SK-N-SH (cell line): ENCODE measurements around the gene LHX4. TPM values are rescaled to one million over a fixed set of nuclear protein-coding genes. Genes with fewer than 3 reads are reported as not detected.

ENCODE experiments used
- CTCF ChIA-PET: fragments of 300-600, 350-600 bp; formaldehyde crosslinking; extraction: SDS; loops from one replicate; lab custom pipeline; 2021; lab: Yijun Ruan, JAX
- POLR2A ChIA-PET: fragments of 350-600 bp; sonication (Branson Sonifier 250); formaldehyde crosslinking; extraction: SDS; loops from one replicate; lab custom pipeline; 2020; ENCODE audit warnings: antibody characterized with exemption, inconsistent platforms; lab: Yijun Ruan, JAX
- DNase-seq: peaks from one replicate; pipeline ENCODE4 v3.0.0; 2012
- H2AFZ ChIP-seq: fragments of 200-600 bp; sonication (generic); 2 replicates; pipeline ENCODE4 v1.8.1; 2016; ENCODE audit warnings: antibody characterized with exemption, mild to moderate bottlenecking, low read depth
- H3F3A ChIP-seq: fragments of 200-600 bp; sonication (generic); replicated peaks from 2 replicates; pipeline ENCODE3; 2016; ENCODE audit warnings: antibody characterized with exemption, mild to moderate bottlenecking; ENCODE audit not compliant: insufficient read depth
- H3K27ac ChIP-seq, 2 experiments: fragments of 200-500 bp in 1 of 2; fragments of 200-600 bp in 1 of 2; sonication (Bioruptor generic) in 1 of 2; sonication (generic), shearing (Covaris generic) in 1 of 2; 2 replicates each; pipeline versions ENCODE4 v1.5.1 to v1.6.1; 2014 to 2016; ENCODE audit warnings: low read depth in 2 of 2, inconsistent platforms in 1 of 2, low read length in 1 of 2, mild to moderate bottlenecking in 1 of 2, mixed read lengths in 1 of 2
- H3K27me3 ChIP-seq: fragments of 200-600 bp; sonication (generic), shearing (Covaris generic); 2 replicates; pipeline ENCODE4 v1.6.1; 2016; ENCODE audit warnings: mixed run types; ENCODE audit not compliant: insufficient read depth
- H3K36me3 ChIP-seq, 2 experiments: fragments of 200-500 bp in 1 of 2; fragments of 200-600 bp in 1 of 2; sonication (Bioruptor generic) in 1 of 2; sonication (generic) in 1 of 2; replicated peaks in 1 of 2; 2 replicates each; pipeline versions ENCODE3 to v1.5.1; 2014 to 2016; ENCODE audit warnings: low read length in 1 of 2, mild to moderate bottlenecking in 1 of 2; ENCODE audit not compliant: insufficient read depth in 2 of 2, control insufficient read depth in 1 of 2
- H3K4me1 ChIP-seq, 2 experiments: fragments of 200-500 bp in 1 of 2; fragments of 200-600 bp in 1 of 2; sonication (Bioruptor generic) in 1 of 2; sonication (generic), shearing (Covaris generic) in 1 of 2; 2 replicates each; pipeline versions ENCODE4 v1.5.1 to v1.6.1; 2014 to 2016; ENCODE audit warnings: low read depth in 1 of 2, low read length in 1 of 2, mixed run types in 1 of 2; ENCODE audit not compliant: insufficient read depth in 2 of 2, control insufficient read depth in 1 of 2
- H3K4me2 ChIP-seq: fragments of 200-600 bp; sonication (generic), shearing (Covaris generic); 2 replicates; pipeline ENCODE4 v1.6.1; 2017; ENCODE audit warnings: mixed run types
- H3K4me3 ChIP-seq, 2 experiments: fragments of 200-500 bp in 1 of 2; fragments of 200-600 bp in 1 of 2; sonication (Bioruptor generic) in 1 of 2; sonication (generic), shearing (Covaris generic) in 1 of 2; 2 replicates each; pipeline versions ENCODE4 v1.5.1 to v1.8.1; 2014 to 2016; ENCODE audit warnings: low read depth in 2 of 2, inconsistent platforms in 1 of 2, low read length in 1 of 2, mild to moderate bottlenecking in 1 of 2, mixed read lengths in 1 of 2, moderate library complexity in 1 of 2
- H3K79me2 ChIP-seq: fragments of 200-600 bp; sonication (generic); 2 replicates; pipeline ENCODE4 v1.8.1; 2017; ENCODE audit warnings: mild to moderate bottlenecking; ENCODE audit not compliant: insufficient read depth
- H3K9ac ChIP-seq: fragments of 200-600 bp; sonication (generic); 2 replicates; pipeline ENCODE4 v1.6.1; 2017; ENCODE audit warnings: mixed run types
- H3K9me2 ChIP-seq: fragments of 200-600 bp; sonication (generic); 2 replicates; pipeline ENCODE4 v1.6.1; 2017; ENCODE audit warnings: mixed run types
- H3K9me3 ChIP-seq: fragments of 200-600 bp; sonication (generic); 2 replicates; pipeline ENCODE4 v1.6.1; 2017; ENCODE audit warnings: mixed run types, mild to moderate bottlenecking, moderate library complexity
- H4K20me1 ChIP-seq: fragments of 200-600 bp; sonication (generic); 2 replicates; pipeline ENCODE4 v1.6.1; 2017; ENCODE audit warnings: mild to moderate bottlenecking, mixed run types; ENCODE audit not compliant: insufficient read depth
- CHD2 ChIP-seq: fragments of 150-350 bp; IDR thresholded peaks from 2 replicates; pipeline ENCODE4 v1.6.1; 2018; ENCODE audit warnings: low read length; ENCODE audit not compliant: partially characterized antibody
- CTCF ChIP-seq: fragments of 200-600 bp; sonication (generic); IDR thresholded peaks from 2 replicates; pipeline ENCODE4 v1.6.1; 2017; ENCODE audit warnings: antibody characterized with exemption, mild to moderate bottlenecking, moderate library complexity
- GATA2 ChIP-seq: sonication (generic); formaldehyde crosslinking; IDR thresholded peaks from 2 replicates; pipeline ENCODE4 v1.5.0; 2020; ENCODE audit warnings: mild to moderate bottlenecking, missing genetic modification reagents
- MEF2A ChIP-seq: IDR thresholded peaks from 2 replicates; pipeline ENCODE4 v1.4.0; 2012; ENCODE audit warnings: low read depth, borderline replicate concordance
- MXI1 ChIP-seq: IDR thresholded peaks from 2 replicates; pipeline ENCODE4 v1.6.1; 2012; ENCODE audit warnings: mild to moderate bottlenecking, low read depth, low read length, improper control_type of control experiment
- REST ChIP-seq: IDR thresholded peaks from 2 replicates; pipeline ENCODE4 v1.6.1; 2012; ENCODE audit warnings: mild to moderate bottlenecking, low read depth, low read length, moderate library complexity
- WGBS: methylation state at CpG from one replicate; pipeline ENCODE4 v1.1.6; 2017; ENCODE audit warnings: low lambda C conversion rate; 5-methylcytosine and 5-hydroxymethylcytosine counted together
- polyA plus RNA-seq, 3 experiments: library from polyadenylated mRNA; depleted of rRNA; stranded (reverse); fragments of >200 nt; gene quantifications; 2 replicates each; pipeline ENCODE4 v1.2.3, GENCODE V29; 2012
- TF ChIP-seq, protein P1 (sequence below): fragments of 150-350 bp; IDR thresholded peaks from 2 replicates; pipeline ENCODE4 v1.6.1; 2017; ENCODE audit warnings: antibody characterized with exemption, low read length, low read depth, borderline replicate concordance

The LHX4 gene
- polyA plus RNA-seq, 1 of the 3 experiments (the other 2 are of a cell fraction): not detected

- TF ChIP-seq, protein P1, sequence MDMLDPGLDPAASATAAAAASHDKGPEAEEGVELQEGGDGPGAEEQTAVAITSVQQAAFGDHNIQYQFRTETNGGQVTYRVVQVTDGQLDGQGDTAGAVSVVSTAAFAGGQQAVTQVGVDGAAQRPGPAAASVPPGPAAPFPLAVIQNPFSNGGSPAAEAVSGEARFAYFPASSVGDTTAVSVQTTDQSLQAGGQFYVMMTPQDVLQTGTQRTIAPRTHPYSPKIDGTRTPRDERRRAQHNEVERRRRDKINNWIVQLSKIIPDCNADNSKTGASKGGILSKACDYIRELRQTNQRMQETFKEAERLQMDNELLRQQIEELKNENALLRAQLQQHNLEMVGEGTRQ: no peak
Measured at GRCh38 chr1:180198196-180198595, 31.9 kb upstream of the LHX4 start (continued).

- Histone ChIP-seq H3K9me3 (no peaks in the 10 kb centered on the region), H3F3A (peaks cover 3% of the 10 kb centered on the region), H3K9ac (no peak overlapping the region), H3K4me1 (no peaks in the 10 kb centered on the region; a peak in 1 of 4 replicates), H3K27me3 (no peaks in the 10 kb centered on the region), H2AFZ (no peak overlapping the region), H3K4me3 (no peak overlapping the region), H4K20me1 (no peaks in the 10 kb centered on the region), H3K9me2 (no peaks in the 10 kb centered on the region), H3K4me2 (no peak overlapping the region), H3K79me2 (no peaks in the 10 kb centered on the region), H3K27ac (no peak overlapping the region), H3K36me3 (peaks cover 0 to 41% of the 10 kb centered on the region in 2 experiments)
- no peak for DNase-seq
- TF ChIP-seq MEF2A (no peak), CHD2 (no peak), CTCF (no peak), REST (no peak), MXI1 (no peak), GATA2 (CRISPR knock-in tag) (no peak)
- TF ChIP-seq, protein P1: no peak
- WGBS: 93% methylated on average over 5 of the region's 5 CpGs
- POLR2A ChIA-PET: no interaction called here
- CTCF ChIA-PET: interaction anchor here (1.5 to 3.9 kb wide), 3 partner anchors 10 to 283 kb away, joined by 4 to 18 read pairs (median 15); no protein-coding TSS in a partner anchor
Measured at GRCh38 chr1:180198611-180199010, 31.5 kb upstream of the LHX4 start.
